SU-DHL-6 (cell line): ENCODE data around the gene TMCC1.
"Not testable (repeated sequence)": the region's sequence is repeated elsewhere in the genome, so short reads cannot be mapped to it uniquely, and the experiment has no call there.

Experiments
- CTCF ChIP-seq: fragments of 200-600 bp; sonication (generic); IDR thresholded peaks from one replicate; pipeline ENCODE4 v1.5.1; 2017; ENCODE audit warnings: antibody characterized with exemption, mild to moderate bottlenecking, low read length, moderate library complexity; ENCODE audit not compliant: insufficient read depth, poor library complexity, severe bottlenecking
- EZH2phosphoT487 ChIP-seq: fragments of 200-600 bp; sonication (generic), shearing (Covaris generic); conservative IDR thresholded peaks from 2 replicates; pipeline ENCODE4 v1.6.1; 2018; ENCODE audit warnings: mild to moderate bottlenecking, antibody characterized with exemption, low read length, moderate library complexity, mixed read lengths

- TF ChIP-seq CTCF, EZH2phosphoT487: not testable (repeated sequence)
Observed at GRCh38 chr3:129610794-129611445, 282.6 kb downstream of the TMCC1 start.
